Upper lobe of left lung (tissue), 6 donors: ENCODE measurements around the gene COG7. TPM values are rescaled to one million over a fixed set of nuclear protein-coding genes. Genes with fewer than 3 reads are reported as not detected.
A peak's percentile ranks its signal among the peaks of the same experiment; 100 is the strongest.

ENCODE experiments used
- ATAC-seq, 2 donors: fragments of 200-7000 bp; cut with Tn5 transposase; one replicate each; pipeline ENCODE4 v1.9.1; 2022; ENCODE audit warnings: mild to moderate bottlenecking in 2 of 2, moderate library complexity in 2 of 2; ENCODE audit not compliant: low FRiP score in 2 of 2
- DNase-seq, 2 donors: peaks; one replicate each; pipeline ENCODE4 v3.0.0-alpha.2; 2019 to 2020
- H3K27ac ChIP-seq, 4 donors: fragments of 200-600 bp; sonication (generic); one replicate each; pipeline ENCODE4 v1.5.1; 2016 to 2019
- H3K27me3 ChIP-seq, 4 donors: fragments of 200-600 bp; sonication (generic); one replicate each; pipeline ENCODE4 v1.5.1; 2017 to 2019
- H3K36me3 ChIP-seq, 4 donors: fragments of 200-600 bp; sonication (generic); one replicate each; pipeline ENCODE4 v1.5.1; 2016 to 2019
- H3K4me1 ChIP-seq, 4 donors: fragments of 200-600 bp; sonication (generic); one replicate each; pipeline ENCODE4 v1.5.1; 2018 to 2019
- H3K4me3 ChIP-seq, 4 donors: fragments of 200-600 bp; sonication (generic); one replicate each; pipeline ENCODE4 v1.5.1; 2017 to 2019; ENCODE audit warnings: mild to moderate bottlenecking in 2 of 4, moderate library complexity in 1 of 4
- H3K9me3 ChIP-seq, 4 donors: fragments of 200-600 bp; sonication (generic); one replicate each; pipeline ENCODE4 v1.5.1; 2018 to 2019
- EP300 ChIP-seq, 4 donors: sonication (generic); formaldehyde crosslinking; IDR thresholded peaks; one replicate each; pipeline ENCODE4 v1.5.1; 2017; ENCODE audit warnings: antibody characterized with exemption in 4 of 4, control low read depth in 2 of 4
- POLR2A ChIP-seq, 4 donors: fragments of 450-650 bp; IDR thresholded peaks; one replicate each; pipeline ENCODE4 v1.5.1; 2016 to 2017; ENCODE audit warnings: antibody characterized with exemption in 4 of 4, mild to moderate bottlenecking in 2 of 4
- POLR2AphosphoS5 ChIP-seq, 2 donors: sonication (generic); formaldehyde crosslinking; IDR thresholded peaks; one replicate each; pipeline ENCODE4 v1.5.1; 2017; ENCODE audit warnings: antibody characterized with exemption in 2 of 2
- WGBS, 2 donors: methylation state at CpG; one replicate each; pipeline ENCODE4 v1.1.5; 2017 to 2018; 5-methylcytosine and 5-hydroxymethylcytosine counted together
- total RNA-seq, 6 donors: library from RNA; depleted of rRNA in 4 of 6; stranded (reverse); fragments of >200 nt in 4 of 6; gene quantifications; one replicate each; pipeline versions ENCODE4 v1.1.0 to v1.2.1, GENCODE V29; 2016 to 2021
- TF ChIP-seq, protein P1 (sequence below), 6 experiments: fragments of 450-650 bp in 4 of 6; fragments of 200-600 bp in 2 of 6; sonication (generic) in 2 of 6; IDR thresholded peaks; one replicate each; pipeline ENCODE4 v1.5.1; 2016 to 2019; ENCODE audit warnings: antibody characterized with exemption in 6 of 6
- donor health status: DM: no; HTN: no; CAD: no; lungs with moderate emphysema.
- donor health status: DM: no; HTN: yes; CAD: no; lungs with severe emphysema.

COG7 gene
- 10 to 100 TPM; 16.9 to 61.8 (median 24.8) TPM for total RNA-seq

DNA sequence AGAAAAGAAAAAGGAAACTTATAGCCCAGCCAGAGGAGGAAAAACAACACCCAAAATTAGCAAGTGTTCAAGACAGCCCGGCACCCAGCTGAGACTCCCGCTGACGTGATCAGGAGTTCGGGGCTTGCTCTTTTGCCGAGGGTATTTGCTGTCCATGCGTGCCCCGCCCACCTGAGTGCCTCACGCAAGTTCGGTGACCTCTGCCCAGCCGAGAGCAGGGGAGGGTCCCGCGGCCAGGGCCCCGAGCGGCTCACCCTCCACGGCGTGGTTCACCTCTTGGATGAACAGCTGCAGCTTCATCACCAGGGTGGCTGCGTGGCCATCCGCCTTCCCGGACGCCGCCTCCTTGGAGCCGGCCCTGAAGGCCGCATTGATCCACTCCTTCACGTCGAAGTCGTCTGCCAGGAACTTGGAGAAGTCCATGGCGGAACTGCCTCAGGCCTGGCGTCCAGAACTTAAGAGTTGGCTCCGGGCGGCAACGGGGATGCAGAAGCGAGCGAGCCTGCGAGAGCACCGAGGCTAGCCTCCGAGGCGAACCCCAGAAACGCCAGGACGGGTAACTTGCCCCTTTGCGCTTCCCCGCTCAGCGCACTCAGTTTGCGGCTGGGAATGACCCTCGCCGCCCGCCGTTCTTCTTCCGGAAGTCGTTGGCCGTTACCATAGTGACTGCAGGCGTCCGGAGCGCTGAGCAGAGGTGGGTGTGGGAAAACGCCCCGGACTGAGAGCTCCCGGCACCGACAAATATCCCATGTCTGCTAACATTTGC, at the start of gene COG7:
COG7 (minus strand) TSS at position 618 of the 766 bp plus-strand sequence; CDS start at position 423, 195 bp downstream.
- TF ChIP-seq EP300 (IDR thresholded peaks at IDR 0.05) (peak in 1 of 4 donors; percentile 40), POLR2AphosphoS5 (IDR thresholded peaks at IDR 0.05) (peak; percentile 80 to 87), POLR2A (IDR thresholded peaks at IDR 0.05) (peak in 1 of 4 donors; percentile 49)
- TF ChIP-seq, protein P1, sequence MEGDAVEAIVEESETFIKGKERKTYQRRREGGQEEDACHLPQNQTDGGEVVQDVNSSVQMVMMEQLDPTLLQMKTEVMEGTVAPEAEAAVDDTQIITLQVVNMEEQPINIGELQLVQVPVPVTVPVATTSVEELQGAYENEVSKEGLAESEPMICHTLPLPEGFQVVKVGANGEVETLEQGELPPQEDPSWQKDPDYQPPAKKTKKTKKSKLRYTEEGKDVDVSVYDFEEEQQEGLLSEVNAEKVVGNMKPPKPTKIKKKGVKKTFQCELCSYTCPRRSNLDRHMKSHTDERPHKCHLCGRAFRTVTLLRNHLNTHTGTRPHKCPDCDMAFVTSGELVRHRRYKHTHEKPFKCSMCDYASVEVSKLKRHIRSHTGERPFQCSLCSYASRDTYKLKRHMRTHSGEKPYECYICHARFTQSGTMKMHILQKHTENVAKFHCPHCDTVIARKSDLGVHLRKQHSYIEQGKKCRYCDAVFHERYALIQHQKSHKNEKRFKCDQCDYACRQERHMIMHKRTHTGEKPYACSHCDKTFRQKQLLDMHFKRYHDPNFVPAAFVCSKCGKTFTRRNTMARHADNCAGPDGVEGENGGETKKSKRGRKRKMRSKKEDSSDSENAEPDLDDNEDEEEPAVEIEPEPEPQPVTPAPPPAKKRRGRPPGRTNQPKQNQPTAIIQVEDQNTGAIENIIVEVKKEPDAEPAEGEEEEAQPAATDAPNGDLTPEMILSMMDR (IDR thresholded peaks at IDR 0.05), result peak in 2 of 6 experiments; percentile 6 to 17

DNA sequence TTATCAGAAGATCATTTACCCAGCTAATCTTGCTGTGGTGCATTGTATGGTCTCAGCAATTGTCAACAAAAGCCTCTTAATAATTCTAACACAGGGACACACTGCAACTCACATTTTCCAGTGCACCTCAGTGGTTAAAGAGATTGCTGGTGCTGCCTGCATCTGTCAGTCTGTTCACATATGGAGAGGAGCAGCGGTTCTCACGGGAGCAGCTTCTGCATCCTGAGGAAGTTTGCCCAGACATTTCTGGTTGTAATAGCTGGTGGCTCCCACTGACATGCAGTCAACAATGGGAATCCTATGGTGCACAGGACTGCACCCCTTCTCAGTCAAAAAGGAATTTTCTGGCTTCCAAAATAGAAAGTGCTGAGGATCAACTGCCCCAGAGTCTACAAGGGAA, 49.5 kb upstream of the COG7 start:
- Histone ChIP-seq H3K9me3 (no peaks in the 10 kb centered on the region), H3K27me3 (no peaks in the 10 kb centered on the region), H3K4me1 (peaks cover 67 to 94% (median 69%) of the 10 kb centered on the region in 4 donors), H3K4me3 (no peak overlapping the region), H3K27ac (no peak overlapping the region), H3K36me3 (peaks cover 0 to 5% (median 0%) of the 10 kb centered on the region in 4 donors)
- TF ChIP-seq POLR2A (IDR thresholded peaks at IDR 0.05) (no peak), EP300 (IDR thresholded peaks at IDR 0.05) (no peak), POLR2AphosphoS5 (IDR thresholded peaks at IDR 0.05) (no peak)
- TF ChIP-seq, protein P1 (IDR thresholded peaks at IDR 0.05), result no peak
- ATAC-seq (no peak), DNase-seq (no peak)
- WGBS, 2 donors, result 65% methylated on average over 2 of the region's 2 CpGs; no CpG with 5 or more reads in 1 of the 2 donors

More for the DNA sequence above, at the start of gene COG7:
- no peaks in the 10 kb centered on the region for H3K36me3 ChIP-seq
- DNase-seq (peak; percentile 83 to 94), ATAC-seq (peak; percentile 96 to 98)
- H3K27me3 ChIP-seq, result no peaks in the 10 kb centered on the region
- peaks cover 21 to 50% (median 26%) of the 10 kb centered on the region in 4 donors for H3K4me1 ChIP-seq
- peak within 1 kb of the TSS; percentile 68 to 100 (median 87) for H3K4me3 ChIP-seq
- WGBS, 2 donors, result 0 to 1% methylated on average over 14 to 57 of the region's 57 CpGs
- H3K9me3 ChIP-seq, result no peaks in the 10 kb centered on the region
- peak within 1 kb of the TSS; percentile 78 to 88 (median 86) for H3K27ac ChIP-seq

DNA sequence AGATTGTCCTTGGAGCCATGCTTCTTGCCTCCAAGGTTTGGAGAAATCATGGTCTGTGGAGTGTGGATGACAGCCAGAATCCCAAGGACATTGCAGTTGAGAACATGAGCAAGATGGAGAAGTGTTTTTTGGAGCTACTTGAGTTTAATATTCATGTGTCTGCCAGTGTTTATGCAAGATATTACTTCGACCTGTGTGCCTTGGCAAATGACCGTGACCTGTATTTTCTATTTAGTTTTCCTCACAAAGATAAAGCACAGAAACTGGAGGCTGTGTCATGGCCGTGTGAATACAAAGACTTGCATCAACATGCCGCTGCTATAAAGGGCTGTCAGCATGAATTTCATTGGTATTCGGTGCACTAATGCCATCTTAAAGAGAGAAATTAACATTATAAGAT, 48.3 kb upstream of the COG7 start:
- Histone ChIP-seq H3K4me3 (no peak overlapping the region), H3K36me3 (peaks cover 0 to 5% (median 0%) of the 10 kb centered on the region in 4 donors), H3K27ac (no peak overlapping the region), H3K27me3 (no peaks in the 10 kb centered on the region), H3K4me1 (peaks cover 64 to 95% (median 75%) of the 10 kb centered on the region in 4 donors), H3K9me3 (no peaks in the 10 kb centered on the region)
- WGBS, 2 donors, result 72 to 80% methylated on average over 5 of the region's 5 CpGs
- no peak for TF ChIP-seq POLR2AphosphoS5 (IDR thresholded peaks at IDR 0.05)
- TF ChIP-seq POLR2A (IDR thresholded peaks at IDR 0.05), result no peak
- TF ChIP-seq EP300 (IDR thresholded peaks at IDR 0.05), result no peak
- TF ChIP-seq, protein P1 (IDR thresholded peaks at IDR 0.05), result no peak
- DNase-seq (no peak), ATAC-seq (no peak)

DNA sequence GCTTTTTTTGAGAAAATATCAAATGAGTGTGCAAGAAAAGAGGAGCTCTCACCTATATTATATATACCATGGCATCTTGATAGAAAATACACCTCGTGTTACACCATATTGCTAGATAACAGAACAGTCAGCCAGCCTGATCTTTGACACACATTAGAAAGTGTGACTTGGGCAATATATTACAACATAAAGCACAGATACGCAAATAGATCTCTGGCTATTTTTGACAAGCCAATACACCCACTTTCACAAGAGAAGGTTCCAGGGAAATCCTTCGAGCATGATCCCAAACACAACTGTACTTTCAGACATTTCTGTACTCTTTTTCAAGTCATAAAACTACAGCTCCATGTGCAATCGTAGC, 47.9 kb upstream of the COG7 start:
- no peak overlapping the region for H3K4me3 ChIP-seq
- no peak overlapping the region for H3K27ac ChIP-seq
- H3K27me3 ChIP-seq, result no peaks in the 10 kb centered on the region
- no peak for DNase-seq
- WGBS, 2 donors, result 50 to 54% methylated on average over 4 of the region's 4 CpGs
- no peaks in the 10 kb centered on the region for H3K9me3 ChIP-seq
- peaks cover 0 to 7% (median 0%) of the 10 kb centered on the region in 4 donors for H3K36me3 ChIP-seq
- peaks cover 64 to 91% (median 74%) of the 10 kb centered on the region in 4 donors for H3K4me1 ChIP-seq
- TF ChIP-seq EP300 (IDR thresholded peaks at IDR 0.05), result no peak
- TF ChIP-seq, protein P1 (IDR thresholded peaks at IDR 0.05), result no peak
- TF ChIP-seq POLR2AphosphoS5 (IDR thresholded peaks at IDR 0.05), result no peak
- no peak for TF ChIP-seq POLR2A (IDR thresholded peaks at IDR 0.05)
- ATAC-seq, result no peak
